Measurements from ENCODE around the gene ITGAX. TPM values are rescaled to one million over a fixed set of nuclear protein-coding genes. Genes with fewer than 3 reads are reported as not detected.

The ITGAX gene
- total and polyA plus RNA-seq, 2 of the 8 experiments (the other 6 are each of a cell fraction or from before 2014, with no cell fraction given) = 0.30 TPM; not detected in 1

DNA sequence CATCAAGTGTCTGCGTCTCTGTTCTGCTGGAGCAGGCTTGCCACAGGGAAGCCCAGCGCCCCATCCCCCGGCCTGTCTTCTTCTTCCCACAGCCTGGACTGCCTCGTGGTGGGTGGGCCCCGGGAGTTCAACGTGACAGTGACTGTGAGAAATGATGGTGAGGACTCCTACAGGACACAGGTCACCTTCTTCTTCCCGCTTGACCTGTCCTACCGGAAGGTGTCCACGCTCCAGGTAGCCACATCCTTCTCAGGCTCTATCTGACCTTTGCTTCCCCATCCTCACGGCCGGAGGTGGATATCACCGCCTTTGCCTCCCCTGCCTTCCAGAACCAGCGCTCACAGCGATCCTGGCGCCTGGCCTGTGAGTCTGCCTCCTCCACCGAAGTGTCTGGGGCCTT lies 29.8 kb upstream of the ITGAX start (continued):
- TF ChIP-seq EGR1 (IDR thresholded peaks at IDR 0.05; ENCODE audit: borderline replicate concordance, low read depth, low read length) = no peak
- TF ChIP-seq, protein P1, sequence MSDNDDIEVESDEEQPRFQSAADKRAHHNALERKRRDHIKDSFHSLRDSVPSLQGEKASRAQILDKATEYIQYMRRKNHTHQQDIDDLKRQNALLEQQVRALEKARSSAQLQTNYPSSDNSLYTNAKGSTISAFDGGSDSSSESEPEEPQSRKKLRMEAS (IDR thresholded peaks at IDR 0.05) = no peak

All from H1 (cell line).